Dedifferentiated amniotic fluid mesenchymal stem cell (primary cell): ENCODE results near the gene PKN2.
A peak's percentile ranks its signal among the peaks of the same experiment; 100 is the strongest.
"Not testable (repeated sequence)": the region's sequence is repeated elsewhere in the genome, so short reads cannot be mapped to it uniquely, and the experiment has no call there.

Experiments used
- DNase-seq: peaks from one replicate; pipeline ENCODE4 v3.0.0-alpha.2; 2016; ENCODE audit errors: extremely low spot score

PKN2 gene

DNA sequence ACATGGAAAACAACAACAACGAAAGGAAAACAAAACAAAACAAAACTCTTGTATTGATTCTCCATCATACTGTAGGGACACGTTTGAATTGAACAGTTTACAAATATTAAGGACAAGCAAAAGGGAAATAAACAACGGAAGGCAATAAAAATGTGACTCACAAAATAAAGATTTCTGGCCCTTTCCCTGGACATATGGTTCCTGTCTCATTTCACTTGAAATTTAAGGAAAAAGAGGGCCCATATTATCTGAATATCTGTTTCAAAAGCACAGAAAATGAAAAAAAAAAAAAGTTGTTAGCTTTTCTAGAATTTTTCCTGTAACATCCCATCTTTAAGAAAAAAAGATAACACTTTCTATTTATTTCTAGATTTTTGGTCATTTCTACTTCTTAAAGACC, 3.6 kb upstream of the PKN2 start:
- DNase-seq, result no peak

DNA sequence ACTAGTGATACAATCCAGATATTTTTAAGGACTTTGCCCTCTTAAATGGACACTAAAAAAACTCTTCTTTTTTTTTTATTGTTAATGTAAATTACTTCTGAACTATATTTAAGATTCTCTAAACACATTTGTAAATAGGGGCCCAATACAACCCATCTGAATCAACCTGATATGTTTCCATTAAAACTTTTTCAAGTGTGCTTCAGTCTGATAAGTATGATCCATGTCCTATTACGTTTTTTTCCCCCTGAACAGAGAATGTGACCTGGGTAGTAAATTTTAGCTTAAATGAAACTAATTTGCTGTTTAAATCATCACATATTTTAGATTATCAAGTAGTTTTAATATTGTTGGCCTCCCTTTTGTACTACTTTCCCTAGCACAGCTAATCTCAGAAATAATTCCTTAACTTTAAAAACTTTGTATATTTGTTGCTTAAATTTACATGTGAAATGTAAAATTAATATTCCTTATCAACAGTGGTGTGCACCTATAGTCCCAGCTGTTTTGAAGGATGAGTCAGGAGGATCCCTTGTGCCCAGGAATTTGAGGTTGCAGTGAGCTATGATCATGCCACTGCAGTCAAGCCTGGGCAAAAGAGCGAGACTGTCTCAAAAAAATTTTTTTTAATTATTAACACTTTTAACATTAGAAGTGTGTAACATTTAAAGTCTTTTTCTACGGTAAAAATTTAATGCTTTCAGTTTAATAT, 3.0 kb upstream of the PKN2 start:
- DNase-seq, result no peak

DNA sequence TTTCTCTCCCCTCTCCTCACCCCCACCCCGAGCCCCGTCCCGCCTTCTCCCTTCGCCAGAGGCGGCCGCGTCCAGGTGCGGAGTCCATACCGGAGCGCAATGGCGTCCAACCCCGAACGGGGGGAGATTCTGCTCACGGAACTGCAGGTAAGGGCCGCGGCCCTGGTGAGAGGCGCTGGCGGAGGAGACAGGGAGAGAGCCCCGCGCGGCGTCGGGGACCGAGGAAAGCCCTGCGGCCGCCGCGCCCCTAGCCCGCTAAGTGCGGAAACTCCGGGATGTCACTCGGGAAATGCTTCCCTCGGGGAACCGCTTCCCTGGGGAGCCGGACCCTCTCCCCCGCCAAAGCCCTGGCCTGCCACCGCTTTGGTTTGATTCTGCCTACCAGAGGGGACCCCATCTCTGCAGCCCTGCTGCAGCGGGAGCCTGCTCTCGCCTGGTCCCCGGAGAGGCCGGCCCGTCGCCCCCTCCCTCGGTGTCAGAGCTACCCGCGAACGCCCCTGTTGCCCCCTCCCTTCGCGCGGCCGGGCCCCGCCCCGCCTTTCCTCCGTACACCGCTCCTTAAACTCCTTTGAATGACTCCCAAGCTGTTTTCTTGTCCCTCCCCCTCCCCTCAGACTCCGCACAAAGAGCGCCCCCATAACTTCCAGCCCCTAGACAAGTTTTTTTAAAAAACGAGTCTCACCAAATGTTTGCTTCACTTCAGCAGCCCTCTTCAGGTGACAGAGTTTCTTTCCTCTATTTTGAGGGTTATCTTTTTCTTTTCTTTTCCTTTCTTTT, 597 bp downstream of the PKN2 start:
- peak; percentile 20 for DNase-seq

DNA sequence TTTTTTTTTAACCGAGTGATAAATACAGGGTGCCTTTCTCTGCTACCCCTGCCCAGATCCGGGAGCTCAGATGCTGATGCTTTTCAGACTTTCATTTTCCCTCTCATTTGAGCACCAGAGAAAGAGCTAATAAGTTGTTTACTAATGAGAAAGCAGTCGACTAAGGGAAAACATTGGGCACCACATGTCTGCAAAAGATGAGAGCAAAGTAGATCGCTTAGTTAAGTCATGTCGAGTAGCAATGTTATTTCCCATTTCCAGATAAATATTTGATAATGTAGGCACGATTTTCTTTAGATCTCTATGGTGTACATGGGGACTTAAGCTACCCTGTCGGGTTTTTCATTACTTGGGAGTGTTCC, 1.2 kb downstream of the PKN2 start:
- no peak for DNase-seq

DNA sequence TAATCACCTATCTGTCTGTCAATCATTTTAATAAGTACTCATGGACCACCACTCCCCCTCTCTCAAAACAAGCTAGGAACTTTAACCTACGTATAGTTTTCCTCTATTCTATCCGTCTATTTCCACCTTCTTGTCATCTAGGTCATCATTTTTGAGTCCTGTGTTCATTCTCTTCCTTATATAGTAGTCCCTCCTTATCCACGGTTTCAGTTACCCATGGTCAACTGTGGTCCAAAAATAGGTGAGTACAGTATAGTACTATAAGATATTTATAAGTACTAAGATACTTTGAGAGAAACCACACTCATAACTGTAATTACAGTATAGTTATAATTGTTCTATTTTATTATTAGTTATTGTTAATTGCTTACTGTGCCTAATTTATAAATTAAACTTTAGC, 7.5 kb downstream of the PKN2 start:
- no peak for DNase-seq

DNA sequence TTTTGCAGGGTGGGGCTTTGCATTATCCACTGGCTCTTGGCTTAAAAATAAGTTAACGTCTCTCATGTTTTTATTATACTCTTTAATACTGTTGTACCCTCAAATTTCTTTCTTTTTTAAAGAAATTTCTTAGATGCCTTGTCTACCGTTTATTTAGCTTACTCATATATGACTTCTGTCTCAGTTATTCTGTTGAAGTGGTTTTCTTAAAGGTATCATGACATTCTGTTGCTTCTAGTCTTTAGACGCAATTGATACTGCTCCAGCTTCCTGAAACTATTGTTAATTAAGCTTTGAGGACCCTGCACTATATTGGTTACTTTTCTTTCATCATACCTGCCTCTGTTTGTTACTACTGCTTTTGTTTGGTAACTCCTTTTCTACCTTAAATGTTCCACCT, 11.7 kb downstream of the PKN2 start:
- DNase-seq, result no peak

DNA sequence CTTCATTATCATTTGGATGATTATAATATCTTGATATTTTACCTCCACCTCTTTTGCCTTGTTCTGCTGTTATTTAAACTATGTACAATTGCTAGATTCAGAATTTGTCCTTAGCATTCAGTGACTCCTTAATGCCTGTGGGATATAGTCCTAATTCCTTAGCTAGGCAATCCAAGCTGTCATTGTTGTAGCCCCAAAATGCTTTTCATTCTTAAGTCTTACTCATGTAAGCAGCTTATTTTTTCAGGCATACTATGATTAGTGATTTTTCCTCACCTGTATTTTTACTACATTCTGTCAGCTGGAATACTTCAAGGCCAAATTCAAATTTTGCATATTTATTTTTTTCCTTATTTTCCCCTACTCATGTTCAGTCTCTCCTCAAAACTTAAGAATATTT, 13.4 kb downstream of the PKN2 start:
- DNase-seq, result no peak

DNA sequence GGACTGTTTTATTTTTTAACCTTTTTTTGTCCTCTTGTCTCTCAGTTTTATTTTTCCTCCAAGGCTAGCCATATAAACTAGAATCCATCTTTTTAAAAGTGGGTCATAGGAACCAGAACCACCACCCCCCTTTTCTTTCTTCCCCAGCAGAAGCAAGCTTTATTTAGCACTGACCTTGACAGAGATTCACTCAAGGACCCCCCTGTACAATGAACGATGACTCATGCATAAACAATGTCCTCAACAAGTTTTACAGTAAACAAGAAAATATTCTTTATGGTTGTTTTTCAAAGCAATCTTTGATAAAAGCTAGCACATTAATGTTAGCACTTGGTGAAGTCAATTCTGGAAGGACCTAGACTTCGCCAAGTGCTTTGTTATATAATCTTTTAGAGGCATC, 14.1 kb downstream of the PKN2 start:
- no peak for DNase-seq

DNA sequence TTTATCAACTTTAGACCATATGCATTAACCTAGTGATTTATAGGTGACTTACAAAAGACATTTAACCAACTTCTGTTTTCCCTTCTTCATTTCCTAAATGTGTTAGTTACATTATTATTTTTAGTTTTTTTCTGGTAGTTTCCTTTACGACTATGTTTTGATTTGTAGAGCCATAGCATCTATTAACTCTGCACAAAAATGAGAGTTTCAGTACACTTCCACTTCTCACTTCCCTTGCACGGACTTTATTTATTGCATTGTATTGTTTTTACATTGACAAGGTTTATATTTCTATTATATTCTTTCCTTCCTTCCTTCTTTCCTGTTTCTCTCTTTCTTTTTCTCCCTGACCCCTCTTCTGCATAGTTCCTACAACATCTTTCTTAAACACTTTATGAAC, 14.7 kb downstream of the PKN2 start:
- DNase-seq, result no peak

DNA sequence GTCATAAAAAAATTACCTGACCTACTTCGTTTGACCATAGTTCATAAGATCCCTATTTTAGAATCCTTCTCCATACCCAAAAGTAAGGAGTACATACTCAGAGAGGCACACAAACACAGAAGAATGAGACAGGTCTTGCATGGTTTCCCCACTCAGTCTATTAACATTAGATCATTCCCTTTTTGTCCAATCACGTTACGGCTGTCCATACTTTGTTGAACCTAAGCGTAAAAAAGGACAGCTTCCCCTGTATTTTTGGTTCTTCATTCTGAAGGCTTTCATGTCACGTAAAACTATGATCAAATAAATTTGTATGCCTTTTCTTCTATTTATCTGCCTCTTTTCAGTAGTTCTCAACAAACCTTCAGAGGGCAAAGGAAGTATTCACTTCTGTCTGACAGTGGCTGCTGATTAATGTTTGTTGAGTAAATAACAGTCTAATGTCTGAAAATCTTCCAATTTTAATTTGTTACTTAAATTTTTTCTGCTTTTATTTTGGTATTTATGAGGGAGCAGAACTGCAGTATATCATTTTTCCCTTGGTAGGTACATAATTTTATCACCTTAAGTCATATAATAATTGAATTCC, 16.4 kb downstream of the PKN2 start:
- no peak for DNase-seq

DNA sequence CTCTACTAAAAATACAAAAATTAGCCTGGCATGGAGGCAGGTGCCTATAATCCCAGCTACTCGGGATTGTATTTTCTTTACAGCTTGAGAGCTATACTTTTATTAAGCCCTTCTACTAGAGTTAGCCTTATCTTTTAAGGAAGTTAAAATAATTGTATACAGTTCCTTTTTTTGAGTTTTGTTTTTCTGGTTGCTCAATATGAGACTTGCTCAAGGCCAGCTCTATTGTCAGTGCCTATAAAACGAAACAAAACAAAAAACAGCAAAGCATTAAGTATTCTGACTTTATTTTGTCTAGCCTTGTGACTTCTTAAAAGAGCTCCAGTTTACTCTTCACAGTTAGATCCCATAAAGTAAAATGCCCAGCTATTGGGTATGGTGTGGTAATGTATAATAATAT, 17.2 kb downstream of the PKN2 start:
- no peak for DNase-seq

DNA sequence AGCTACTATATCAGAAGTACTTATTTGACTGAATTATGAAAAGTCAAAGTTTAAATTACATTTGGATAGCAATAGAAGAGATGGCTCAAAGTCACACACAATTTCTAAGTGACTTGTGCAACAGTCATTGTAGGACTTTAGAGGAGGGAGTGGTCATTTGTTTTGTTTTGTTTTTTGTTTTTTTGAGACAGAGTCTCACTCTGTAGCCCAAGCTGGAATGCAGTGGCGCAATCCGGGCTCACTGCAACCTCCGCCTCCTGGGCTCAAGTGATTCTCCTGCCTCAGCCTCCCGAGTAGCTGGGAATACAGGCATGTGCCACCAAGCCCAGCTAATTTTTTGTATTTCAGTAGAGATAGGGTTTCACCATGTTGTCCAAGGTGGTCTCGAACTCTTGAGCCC, 17.7 kb downstream of the PKN2 start:
- not testable (repeated sequence) for DNase-seq

DNA sequence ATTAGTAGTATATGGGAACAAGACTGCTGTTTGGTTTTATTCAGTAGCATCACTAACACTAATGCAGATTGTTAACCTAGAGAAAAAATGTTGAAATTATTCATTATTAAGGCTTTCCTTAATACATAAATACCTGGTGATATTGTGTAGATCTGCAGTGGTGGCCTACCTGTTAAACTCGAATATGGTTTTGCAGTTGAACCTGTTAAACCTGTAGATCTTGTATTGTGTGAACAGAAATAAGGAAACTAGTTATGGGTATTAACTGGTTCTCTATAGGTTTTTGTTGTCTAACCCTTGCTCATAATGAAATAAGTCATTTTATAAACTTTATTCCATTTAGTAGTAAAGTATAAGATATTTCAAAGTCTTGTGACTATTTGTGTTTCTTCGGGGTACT, 23.9 kb downstream of the PKN2 start:
- no peak for DNase-seq

DNA sequence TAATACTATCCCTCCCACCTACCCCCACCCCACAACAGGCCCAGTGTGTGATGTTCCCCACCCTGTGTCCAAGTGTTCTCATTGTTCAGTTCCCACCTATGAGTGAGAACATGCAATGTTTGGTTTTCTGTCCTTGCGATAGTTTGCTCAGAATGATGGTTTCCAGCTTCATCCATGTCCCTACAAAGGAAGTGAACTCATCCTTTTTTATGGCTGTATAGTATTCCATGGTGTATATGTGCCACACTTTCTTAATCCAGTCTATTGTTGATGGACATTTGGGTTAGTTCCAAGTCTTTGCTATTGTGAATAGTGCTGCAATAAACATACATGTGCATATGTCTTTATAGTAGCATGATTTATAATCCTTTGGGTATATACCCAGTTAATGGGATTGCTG, 28.8 kb downstream of the PKN2 start:
- DNase-seq, result not testable (repeated sequence)

DNA sequence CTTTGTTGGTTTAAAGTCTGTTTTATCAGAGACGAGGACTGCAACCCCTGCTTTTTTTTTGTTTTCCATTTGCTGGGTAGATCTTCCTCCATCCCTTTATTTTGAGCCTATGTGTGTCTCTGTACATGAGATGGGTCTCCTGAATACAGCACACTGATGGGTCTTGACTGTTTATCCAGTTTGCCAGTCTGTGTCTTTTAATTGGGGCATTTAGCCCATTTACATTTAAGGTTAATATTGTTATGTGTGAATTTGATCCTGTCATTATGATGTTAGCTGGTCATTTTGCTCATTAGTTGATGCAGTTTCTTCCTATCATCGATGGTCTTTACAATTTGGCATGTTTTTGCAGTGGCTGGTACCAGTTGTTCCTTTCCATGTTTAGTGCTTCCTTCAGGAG, 32.5 kb downstream of the PKN2 start:
- DNase-seq, result not testable (repeated sequence)

DNA sequence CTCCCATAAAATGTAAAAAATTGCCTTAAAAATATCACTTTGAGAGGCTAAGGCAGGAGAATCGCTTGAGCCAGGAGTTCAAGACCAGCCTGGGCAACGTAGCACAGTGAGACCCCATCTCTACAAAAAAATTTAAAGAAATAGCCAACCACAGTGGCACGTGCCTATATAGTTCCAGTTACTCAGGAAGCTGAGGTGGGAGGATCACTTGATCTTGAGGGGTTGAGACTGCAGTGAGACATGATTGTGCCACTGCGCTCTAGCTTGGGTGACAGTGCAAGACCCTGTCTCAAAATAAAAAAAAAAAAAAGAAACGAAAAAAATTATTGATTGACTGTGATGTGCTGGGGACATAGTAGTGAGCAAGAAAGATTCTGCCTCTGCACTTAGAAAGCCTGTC, 38.4 kb downstream of the PKN2 start:
- no peak for DNase-seq

DNA sequence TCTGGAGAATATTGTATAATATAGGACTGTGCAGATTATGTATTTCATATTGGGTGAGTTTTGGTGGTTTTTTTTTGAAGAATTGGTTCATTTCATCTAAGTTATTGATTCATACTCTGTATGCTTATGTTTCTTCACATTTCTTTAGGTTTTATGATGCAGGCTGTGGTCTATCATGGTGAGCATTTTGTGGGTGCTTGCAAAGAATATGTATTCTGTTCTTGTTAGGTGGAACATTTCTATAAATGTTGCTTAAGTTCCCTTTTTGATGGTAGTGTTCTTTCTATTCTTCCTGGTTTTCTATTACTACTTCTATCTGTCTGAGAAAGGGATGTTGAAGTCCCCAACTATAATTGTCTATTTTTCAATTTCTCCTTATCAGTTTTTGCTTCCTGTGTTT, 42.6 kb downstream of the PKN2 start:
- no peak for DNase-seq

DNA sequence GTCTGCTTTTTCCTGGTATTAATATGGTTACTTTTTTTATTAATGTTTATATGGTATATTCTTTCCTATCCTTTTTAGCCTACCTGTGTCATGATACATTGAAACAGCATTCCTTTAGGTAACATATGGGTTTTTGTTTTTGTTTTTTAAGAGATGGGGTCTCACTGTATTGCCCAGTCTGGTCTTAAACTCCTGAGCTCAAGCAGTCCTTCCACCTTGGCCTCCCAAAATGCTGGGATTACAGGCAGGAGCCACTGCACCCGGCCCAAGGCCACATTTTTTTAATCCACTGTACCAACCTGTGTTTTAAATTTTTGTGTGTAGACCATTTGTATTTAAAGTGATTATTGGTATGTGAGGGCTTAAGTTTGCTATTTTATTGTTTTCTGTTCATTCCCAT, 43.1 kb downstream of the PKN2 start:
- no peak for DNase-seq

DNA sequence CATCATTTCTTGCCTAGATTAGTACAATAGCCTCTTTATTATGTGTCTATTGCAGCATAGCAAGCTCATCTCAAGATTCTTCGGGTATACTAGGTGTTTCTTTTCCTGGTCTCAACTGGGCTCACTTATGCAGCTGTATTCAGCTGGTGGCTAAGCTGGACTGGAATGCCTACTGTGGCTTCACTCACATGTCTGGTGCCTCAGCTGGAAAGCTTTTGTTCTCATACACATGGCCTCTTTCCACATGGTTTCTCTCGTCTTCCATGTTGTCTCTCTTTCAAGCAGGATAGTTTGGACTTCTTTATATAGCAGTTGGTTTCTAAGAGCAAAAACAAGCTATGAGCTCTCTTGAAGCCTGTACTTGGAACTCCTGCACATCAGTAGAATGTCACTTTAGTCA, 45.2 kb downstream of the PKN2 start:
- DNase-seq, result no peak

DNA sequence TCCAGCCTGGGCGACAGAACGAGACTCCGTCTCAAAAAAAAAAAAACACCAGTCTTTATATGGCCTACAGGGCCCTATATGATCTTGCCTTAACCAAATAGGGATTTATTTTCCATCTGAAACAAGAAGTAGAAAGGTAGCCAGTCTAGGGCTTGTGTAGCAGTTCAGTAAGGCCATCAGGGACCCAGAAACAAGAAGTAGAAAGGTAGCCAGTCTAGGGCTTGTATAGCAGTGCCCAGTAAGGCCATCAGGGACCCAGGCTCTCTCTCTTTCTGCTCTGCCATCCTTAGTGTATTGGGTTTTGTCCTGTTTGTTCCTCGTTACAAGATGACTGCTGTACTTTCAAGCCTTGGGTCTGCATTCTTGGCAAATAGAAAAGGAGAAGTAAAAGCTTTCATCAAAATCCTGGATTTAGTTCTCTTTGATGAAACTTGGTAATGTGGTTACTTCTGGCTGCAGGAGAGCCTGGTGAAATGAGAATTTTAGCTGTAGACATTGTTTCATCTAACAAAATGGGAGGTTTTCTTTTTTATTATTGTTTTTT, 46.1 kb downstream of the PKN2 start:
- DNase-seq, result no peak

DNA sequence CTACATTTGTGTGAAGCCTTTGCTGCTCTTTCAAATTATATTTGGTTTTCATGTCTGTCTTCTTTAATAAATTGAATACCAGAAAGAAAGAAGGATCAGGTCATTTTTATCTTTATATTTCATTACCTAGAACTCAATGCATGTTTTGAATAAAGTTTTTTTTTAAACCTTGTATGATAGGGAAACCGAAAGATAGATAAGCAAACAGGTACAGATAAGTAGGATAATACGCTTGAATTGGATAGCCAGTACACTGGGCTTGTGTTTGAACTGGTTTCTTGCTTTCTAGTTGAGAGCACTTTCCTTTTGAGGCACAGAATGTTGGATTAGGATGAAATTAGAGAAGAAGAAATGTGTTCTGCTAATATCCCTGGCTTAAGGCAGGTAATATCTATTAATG, 46.9 kb downstream of the PKN2 start:
- no peak for DNase-seq

DNA sequence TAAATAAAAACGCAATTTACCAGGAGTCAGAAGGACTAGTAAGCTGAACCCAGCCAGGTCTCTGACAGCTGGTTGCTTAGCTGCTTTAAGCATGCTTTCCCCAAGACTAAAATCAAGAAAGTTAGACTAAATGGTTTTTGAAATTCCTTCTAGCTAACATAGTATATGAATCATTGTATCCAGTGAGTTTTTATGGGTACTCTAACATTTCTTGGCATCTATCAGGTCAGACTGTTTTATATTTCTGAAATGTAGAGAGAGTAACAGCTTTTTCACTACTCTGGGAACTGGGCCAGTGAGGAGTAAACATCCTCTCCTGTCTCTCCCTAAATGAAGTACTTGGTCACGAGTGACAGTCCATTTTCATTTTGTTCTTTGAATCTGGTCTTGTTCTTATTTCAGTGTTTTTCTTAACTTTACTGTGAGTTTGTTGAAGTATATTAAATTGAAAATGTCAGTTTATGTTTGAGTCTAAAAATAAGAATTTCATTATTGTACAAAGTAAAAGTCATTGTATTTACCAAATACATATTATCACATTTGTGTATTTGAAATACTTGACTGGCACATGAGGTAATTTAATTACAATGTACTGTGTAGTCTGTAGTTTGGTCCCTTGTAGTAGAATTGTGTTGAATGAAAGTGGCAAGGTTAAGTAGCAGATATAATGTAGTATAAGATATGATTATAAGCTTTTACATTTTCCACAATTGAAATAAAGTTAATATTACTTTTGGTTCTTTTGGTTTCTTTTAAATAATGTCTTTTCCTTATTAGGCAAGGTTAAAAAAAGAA, 47.6 kb downstream of the PKN2 start:
- DNase-seq, result peak; percentile 90
